Right lobe of liver (tissue), 6 donors: ENCODE data around the gene GPR119. TPM values are rescaled to one million over a fixed set of nuclear protein-coding genes. Genes with fewer than 3 reads are reported as not detected.
"Not testable (repeated sequence)": the region's sequence is repeated elsewhere in the genome, so short reads cannot be mapped to it uniquely, and the experiment has no call there.

Source experiments
- ATAC-seq, 4 donors: fragments of 200-7000 bp; cut with Tn5 transposase; one replicate each; pipeline ENCODE4 v1.9.1; 2020; ENCODE audit warnings: mild to moderate bottlenecking in 4 of 4, moderate library complexity in 4 of 4
- DNase-seq, 3 donors: peaks; one replicate each; pipeline ENCODE4 v3.0.0-alpha.2; 2020
- H3K27ac ChIP-seq, 3 donors: fragments of 200-600 bp; one replicate each; pipeline ENCODE4 v1.8.0; 2022
- H3K27me3 ChIP-seq, 2 donors: fragments of 200-600 bp; one replicate each; pipeline ENCODE4 v1.8.0; 2022
- H3K36me3 ChIP-seq, 4 donors: fragments of 200-600 bp; sonication (generic) in 1 of 4; one replicate each; pipeline versions ENCODE4 v1.5.1 to v1.8.0; 2017 to 2022; ENCODE audit warnings: control low read depth in 1 of 4
- H3K4me1 ChIP-seq, 4 donors: fragments of 200-600 bp; sonication (generic) in 1 of 4; one replicate each; pipeline versions ENCODE4 v1.5.1 to v1.8.0; 2017 to 2022; ENCODE audit warnings: control low read depth in 1 of 4
- H3K4me3 ChIP-seq, 3 donors: fragments of 200-600 bp; one replicate each; pipeline ENCODE4 v1.8.0; 2022
- H3K9me3 ChIP-seq, 4 donors: fragments of 200-600 bp; sonication (generic) in 1 of 4; one replicate each; pipeline versions ENCODE4 v1.5.1 to v1.8.0; 2017 to 2022; ENCODE audit warnings: control low read depth in 1 of 4
- CTCF ChIP-seq, 4 donors: fragments of 200-600 bp in 3 of 4; fragments of 450-650 bp in 1 of 4; IDR thresholded peaks; one replicate each; pipeline versions ENCODE4 v1.5.1 to v1.8.0; 2016 to 2022; ENCODE audit warnings: antibody characterized with exemption in 4 of 4, mild to moderate bottlenecking in 2 of 4
- POLR2A ChIP-seq: fragments of 450-650 bp; IDR thresholded peaks from one replicate; pipeline ENCODE4 v1.6.1; 2017; ENCODE audit warnings: antibody characterized with exemption, mild to moderate bottlenecking
- WGBS: methylation state at CpG from one replicate; pipeline ENCODE4 v1.1.6; 2018; ENCODE audit warnings: low coverage, low lambda C conversion rate; ENCODE audit not compliant: insufficient coverage; ENCODE audit errors: missing lambda C conversion rate; 5-methylcytosine and 5-hydroxymethylcytosine counted together
- intact Hi-C, 2 donors: fragments of 100-400 bp; cut with DNase I; formaldehyde crosslinking; loops; one replicate each; pipeline versions ENCODE4 v1.11.2 to v1.14.1; 2022
- total RNA-seq, 6 experiments: library from RNA; depleted of rRNA in 2 of 6; stranded (reverse); fragments of >200 nt in 2 of 6; fragmentation: NEBNext Ultra II Directional in 3 of 6; extraction: Animal tissue kit (Norgen Biotek cat#: 25700) in 3 of 6; gene quantifications; one replicate each; pipeline versions ENCODE4 v1.1.0 to v1.2.4, GENCODE V29; 2016 to 2023
- donor health status: DM: no; HTN: yes; CAD: no.
- donor health status: DM: no; HTN: no; CAD: no.
- donor health status: DM: no; HTN: no; CAD: no.
- donor health status: DM: no; HTN: yes; CAD: no.
- donor health status: DM: no; HTN: yes; CAD: no.

The GPR119 gene
- total RNA-seq, 6 experiments from 2014 or later: not detected

GRCh38 chrX:130386408-130386808 lies 934 bp upstream of the GPR119 start:
- ATAC-seq (no peak), DNase-seq (no peak)
- H3K36me3 ChIP-seq: no peaks in the 10 kb centered on the region
- H3K4me1 ChIP-seq: no peaks in the 10 kb centered on the region
- WGBS: 43% methylated on average over 5 of the region's 5 CpGs
- no peaks in the 10 kb centered on the region for H3K27me3 ChIP-seq
- H3K27ac ChIP-seq: no peak overlapping the region
- no peaks in the 10 kb centered on the region for H3K9me3 ChIP-seq
- TF ChIP-seq POLR2A: no peak
- TF ChIP-seq CTCF (IDR thresholded peaks at IDR 0.05): no peak
- intact Hi-C loops: no loop called here
- H3K4me3 ChIP-seq: no peak overlapping the region

GRCh38 chrX:130378024-130378669 lies 7.3 kb downstream of the GPR119 start:
- H3K27ac ChIP-seq: no peak overlapping the region
- intact Hi-C loops: no loop called here
- DNase-seq: no peak
- H3K4me3 ChIP-seq: no peak overlapping the region
- no peak for ATAC-seq
- WGBS: 42% methylated on average over 5 of the region's 5 CpGs
- no peaks in the 10 kb centered on the region for H3K27me3 ChIP-seq
- TF ChIP-seq CTCF (IDR thresholded peaks at IDR 0.05) (no peak), POLR2A (no peak)
- no peaks in the 10 kb centered on the region for H3K9me3 ChIP-seq
- no peaks in the 10 kb centered on the region for H3K36me3 ChIP-seq
- H3K4me1 ChIP-seq: no peaks in the 10 kb centered on the region

GRCh38 chrX:130376077-130376476 lies 9.4 kb downstream of the GPR119 start:
- ATAC-seq: no peak
- Histone ChIP-seq H3K27ac (no peak overlapping the region), H3K4me1 (no peaks in the 10 kb centered on the region), H3K27me3 (no peaks in the 10 kb centered on the region), H3K9me3 (no peaks in the 10 kb centered on the region), H3K36me3 (no peaks in the 10 kb centered on the region), H3K4me3 (no peak overlapping the region)
- intact Hi-C loops: no loop called here
- no peak for DNase-seq
- TF ChIP-seq POLR2A (no peak), CTCF (IDR thresholded peaks at IDR 0.05) (no peak)

- intact Hi-C loops, H3K36me3 ChIP-seq, H3K27ac ChIP-seq, H3K27me3 ChIP-seq, ATAC-seq, H3K4me3 ChIP-seq, H3K9me3 ChIP-seq, DNase-seq, H3K4me1 ChIP-seq: not testable (repeated sequence)
- WGBS: 54% methylated on average over 1 of the region's 1 CpG
These were observed 33.4 kb downstream of the GPR119 start for GRCh38 chrX:130352050-130352449.

DNA sequence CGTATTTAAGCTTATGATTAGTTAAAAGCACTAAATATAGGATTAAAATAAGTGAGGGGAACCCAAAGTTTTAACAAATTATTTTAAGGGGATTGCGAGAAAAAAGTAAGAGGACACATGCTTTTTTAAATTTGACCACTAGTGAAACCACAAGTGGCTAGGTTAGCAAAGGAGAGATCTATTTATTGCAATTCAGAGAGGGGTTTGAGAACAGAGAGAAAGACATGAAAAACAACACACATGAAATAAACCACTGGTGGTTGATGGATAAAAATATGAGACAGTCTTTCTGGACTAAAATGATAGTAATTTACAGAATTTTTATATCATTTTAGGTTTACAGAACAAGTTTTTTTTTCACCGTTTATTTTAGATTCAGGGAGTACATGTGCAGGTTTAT lies 33.9 kb downstream of the GPR119 start:
- Histone ChIP-seq H3K27me3 (no peaks in the 10 kb centered on the region), H3K36me3 (peaks cover 0 to 3% (median 0%) of the 10 kb centered on the region in 4 donors), H3K9me3 (no peaks in the 10 kb centered on the region), H3K4me3 (no peak overlapping the region), H3K4me1 (no peaks in the 10 kb centered on the region), H3K27ac (no peak overlapping the region)
- no peak for TF ChIP-seq POLR2A
- no peak for TF ChIP-seq CTCF (IDR thresholded peaks at IDR 0.05)
- DNase-seq (no peak), ATAC-seq (no peak)
- WGBS: 66% methylated on average over 3 of the region's 3 CpGs
- intact Hi-C loops: no loop called here
